Measurements from ENCODE around the gene SH3BGRL2. TPM values are rescaled to one million over a fixed set of nuclear protein-coding genes. Genes with fewer than 3 reads are reported as not detected.
A peak's percentile ranks its signal among the peaks of the same experiment; 100 is the strongest.

SH3BGRL2 gene
- total RNA-seq, 1 experiment from 2014 or later, result 13.8 TPM

DNA sequence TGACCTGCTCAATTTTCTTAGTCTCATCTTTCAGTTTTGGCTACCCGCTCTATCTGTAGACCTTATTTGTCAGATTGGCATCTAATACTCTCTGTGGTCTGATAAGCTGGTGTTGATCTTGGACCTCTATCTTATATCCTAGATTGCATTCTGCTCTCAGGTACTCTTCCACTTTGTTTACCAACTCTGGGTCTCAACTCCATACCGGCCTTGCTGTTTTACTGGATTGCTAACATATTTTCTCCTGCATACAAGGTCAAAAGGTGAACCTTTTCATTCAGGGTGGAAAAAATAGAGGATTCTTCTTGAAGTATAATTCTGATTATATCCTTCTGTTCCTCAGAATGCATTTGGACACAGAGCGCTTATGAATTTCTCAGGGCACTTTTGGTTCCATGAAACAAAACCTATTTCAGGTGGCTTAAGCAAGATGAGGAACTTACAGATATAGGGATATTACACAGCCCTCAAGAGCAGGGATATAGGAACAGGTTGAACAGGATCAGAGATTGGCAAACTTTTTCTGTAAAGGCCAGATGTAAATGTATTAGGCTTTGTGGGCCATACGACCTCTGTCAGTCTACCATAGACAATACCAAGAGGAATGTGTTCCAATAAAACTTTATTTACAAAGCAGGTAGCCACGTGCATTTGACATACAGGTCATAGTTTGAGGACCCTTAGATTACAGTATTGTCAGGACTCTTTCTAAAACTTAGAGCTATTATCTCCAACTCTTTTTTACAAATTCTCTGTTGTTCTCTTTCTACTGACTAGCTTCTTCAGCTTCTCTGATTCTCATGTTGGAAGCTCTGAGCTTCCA lies 2.5 kb upstream of the SH3BGRL2 start:
- no peaks in the 10 kb centered on the region for H3K9me3 Mint-ChIP-seq
- DNase-seq (ENCODE audit: low spot score) (no peak), ATAC-seq (no peak)
- TF ChIP-seq, protein P1, sequence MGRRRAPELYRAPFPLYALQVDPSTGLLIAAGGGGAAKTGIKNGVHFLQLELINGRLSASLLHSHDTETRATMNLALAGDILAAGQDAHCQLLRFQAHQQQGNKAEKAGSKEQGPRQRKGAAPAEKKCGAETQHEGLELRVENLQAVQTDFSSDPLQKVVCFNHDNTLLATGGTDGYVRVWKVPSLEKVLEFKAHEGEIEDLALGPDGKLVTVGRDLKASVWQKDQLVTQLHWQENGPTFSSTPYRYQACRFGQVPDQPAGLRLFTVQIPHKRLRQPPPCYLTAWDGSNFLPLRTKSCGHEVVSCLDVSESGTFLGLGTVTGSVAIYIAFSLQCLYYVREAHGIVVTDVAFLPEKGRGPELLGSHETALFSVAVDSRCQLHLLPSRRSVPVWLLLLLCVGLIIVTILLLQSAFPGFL (CRISPR knock-in tag; IDR thresholded peaks at IDR 0.05; ENCODE audit: borderline replicate concordance), result no peak
- TF ChIP-seq ZNF263 (CRISPR knock-in tag; IDR thresholded peaks at IDR 0.05; ENCODE audit: low read depth), result no peak
- no peak for TF ChIP-seq ZNF232 (CRISPR knock-in tag; IDR thresholded peaks at IDR 0.05)
- no peak for TF ChIP-seq GABPB1 (CRISPR knock-in tag; IDR thresholded peaks at IDR 0.05)
- no peak for TF ChIP-seq E2F5 (CRISPR knock-in tag; IDR thresholded peaks at IDR 0.05)
- TF ChIP-seq, protein P2, sequence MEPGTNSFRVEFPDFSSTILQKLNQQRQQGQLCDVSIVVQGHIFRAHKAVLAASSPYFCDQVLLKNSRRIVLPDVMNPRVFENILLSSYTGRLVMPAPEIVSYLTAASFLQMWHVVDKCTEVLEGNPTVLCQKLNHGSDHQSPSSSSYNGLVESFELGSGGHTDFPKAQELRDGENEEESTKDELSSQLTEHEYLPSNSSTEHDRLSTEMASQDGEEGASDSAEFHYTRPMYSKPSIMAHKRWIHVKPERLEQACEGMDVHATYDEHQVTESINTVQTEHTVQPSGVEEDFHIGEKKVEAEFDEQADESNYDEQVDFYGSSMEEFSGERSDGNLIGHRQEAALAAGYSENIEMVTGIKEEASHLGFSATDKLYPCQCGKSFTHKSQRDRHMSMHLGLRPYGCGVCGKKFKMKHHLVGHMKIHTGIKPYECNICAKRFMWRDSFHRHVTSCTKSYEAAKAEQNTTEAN (CRISPR knock-in tag; IDR thresholded peaks at IDR 0.05), result no peak
- TF ChIP-seq SP1 (CRISPR knock-in tag; conservative IDR thresholded peaks at IDR 0.05), result no peak
- TF ChIP-seq RORB (CRISPR knock-in tag; IDR thresholded peaks at IDR 0.05), result no peak
- no peak for TF ChIP-seq IRF2 (CRISPR knock-in tag; IDR thresholded peaks at IDR 0.05; ENCODE audit: borderline replicate concordance, low read depth)
- no peak for TF ChIP-seq GRHL2 (CRISPR knock-in tag; IDR thresholded peaks at IDR 0.05; ENCODE audit: insufficient replicate concordance, severe bottlenecking)
- POLR2A ChIA-PET, result no interaction called here
- no peak overlapping the region for H3K27ac Mint-ChIP-seq
- no peak overlapping the region for H3K4me3 Mint-ChIP-seq
- CTCF ChIA-PET, result no interaction called here
- H3K36me3 Mint-ChIP-seq, result no peaks in the 10 kb centered on the region
- peaks cover 9% of the 10 kb centered on the region; the same call in 1 of the 2 replicates for H3K4me1 Mint-ChIP-seq
- peaks cover 22% of the 10 kb centered on the region for H3K27me3 Mint-ChIP-seq (ENCODE audit: low read depth)

DNA sequence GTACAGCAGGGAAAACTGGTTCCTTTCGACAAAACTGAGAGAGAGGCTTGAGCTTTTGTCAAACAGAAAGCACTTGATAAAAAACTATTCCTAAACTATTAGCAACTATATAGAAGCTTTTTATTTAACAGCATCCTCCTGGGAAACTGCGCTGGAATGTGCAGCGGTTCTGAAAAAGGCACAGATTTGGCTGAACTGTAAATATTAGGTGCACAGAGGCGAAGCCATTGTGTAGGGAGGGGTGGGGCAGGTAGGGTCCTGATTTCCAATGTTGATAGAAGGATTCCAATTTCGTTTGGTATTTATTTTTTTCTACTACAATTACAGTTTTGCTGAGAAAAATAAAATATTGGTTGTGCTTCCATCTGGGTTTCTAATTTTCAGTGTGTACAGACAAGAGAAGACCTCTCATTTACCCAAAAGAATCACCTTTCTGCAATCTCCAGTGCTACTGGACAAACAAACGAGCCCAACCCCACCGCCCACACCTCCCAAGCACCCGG lies 698 bp upstream of the SH3BGRL2 start:
- no peak for DNase-seq (ENCODE audit: low spot score)
- peaks cover 22% of the 10 kb centered on the region for H3K27me3 Mint-ChIP-seq (ENCODE audit: low read depth)
- TF ChIP-seq, protein P3, sequence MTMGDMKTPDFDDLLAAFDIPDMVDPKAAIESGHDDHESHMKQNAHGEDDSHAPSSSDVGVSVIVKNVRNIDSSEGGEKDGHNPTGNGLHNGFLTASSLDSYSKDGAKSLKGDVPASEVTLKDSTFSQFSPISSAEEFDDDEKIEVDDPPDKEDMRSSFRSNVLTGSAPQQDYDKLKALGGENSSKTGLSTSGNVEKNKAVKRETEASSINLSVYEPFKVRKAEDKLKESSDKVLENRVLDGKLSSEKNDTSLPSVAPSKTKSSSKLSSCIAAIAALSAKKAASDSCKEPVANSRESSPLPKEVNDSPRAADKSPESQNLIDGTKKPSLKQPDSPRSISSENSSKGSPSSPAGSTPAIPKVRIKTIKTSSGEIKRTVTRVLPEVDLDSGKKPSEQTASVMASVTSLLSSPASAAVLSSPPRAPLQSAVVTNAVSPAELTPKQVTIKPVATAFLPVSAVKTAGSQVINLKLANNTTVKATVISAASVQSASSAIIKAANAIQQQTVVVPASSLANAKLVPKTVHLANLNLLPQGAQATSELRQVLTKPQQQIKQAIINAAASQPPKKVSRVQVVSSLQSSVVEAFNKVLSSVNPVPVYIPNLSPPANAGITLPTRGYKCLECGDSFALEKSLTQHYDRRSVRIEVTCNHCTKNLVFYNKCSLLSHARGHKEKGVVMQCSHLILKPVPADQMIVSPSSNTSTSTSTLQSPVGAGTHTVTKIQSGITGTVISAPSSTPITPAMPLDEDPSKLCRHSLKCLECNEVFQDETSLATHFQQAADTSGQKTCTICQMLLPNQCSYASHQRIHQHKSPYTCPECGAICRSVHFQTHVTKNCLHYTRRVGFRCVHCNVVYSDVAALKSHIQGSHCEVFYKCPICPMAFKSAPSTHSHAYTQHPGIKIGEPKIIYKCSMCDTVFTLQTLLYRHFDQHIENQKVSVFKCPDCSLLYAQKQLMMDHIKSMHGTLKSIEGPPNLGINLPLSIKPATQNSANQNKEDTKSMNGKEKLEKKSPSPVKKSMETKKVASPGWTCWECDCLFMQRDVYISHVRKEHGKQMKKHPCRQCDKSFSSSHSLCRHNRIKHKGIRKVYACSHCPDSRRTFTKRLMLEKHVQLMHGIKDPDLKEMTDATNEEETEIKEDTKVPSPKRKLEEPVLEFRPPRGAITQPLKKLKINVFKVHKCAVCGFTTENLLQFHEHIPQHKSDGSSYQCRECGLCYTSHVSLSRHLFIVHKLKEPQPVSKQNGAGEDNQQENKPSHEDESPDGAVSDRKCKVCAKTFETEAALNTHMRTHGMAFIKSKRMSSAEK (CRISPR knock-in tag; IDR thresholded peaks at IDR 0.05; ENCODE audit: borderline replicate concordance), result no peak
- TF ChIP-seq, protein P4, sequence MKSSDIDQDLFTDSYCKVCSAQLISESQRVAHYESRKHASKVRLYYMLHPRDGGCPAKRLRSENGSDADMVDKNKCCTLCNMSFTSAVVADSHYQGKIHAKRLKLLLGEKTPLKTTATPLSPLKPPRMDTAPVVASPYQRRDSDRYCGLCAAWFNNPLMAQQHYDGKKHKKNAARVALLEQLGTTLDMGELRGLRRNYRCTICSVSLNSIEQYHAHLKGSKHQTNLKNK (CRISPR knock-in tag; IDR thresholded peaks at IDR 0.05), result no peak
- TF ChIP-seq ZNF425 (CRISPR knock-in tag; conservative IDR thresholded peaks at IDR 0.05), result no peak
- TF ChIP-seq ZNF396 (CRISPR knock-in tag; IDR thresholded peaks at IDR 0.05; ENCODE audit: borderline replicate concordance), result no peak
- no peak for TF ChIP-seq E2F5 (CRISPR knock-in tag; IDR thresholded peaks at IDR 0.05)
- TF ChIP-seq, protein P5, sequence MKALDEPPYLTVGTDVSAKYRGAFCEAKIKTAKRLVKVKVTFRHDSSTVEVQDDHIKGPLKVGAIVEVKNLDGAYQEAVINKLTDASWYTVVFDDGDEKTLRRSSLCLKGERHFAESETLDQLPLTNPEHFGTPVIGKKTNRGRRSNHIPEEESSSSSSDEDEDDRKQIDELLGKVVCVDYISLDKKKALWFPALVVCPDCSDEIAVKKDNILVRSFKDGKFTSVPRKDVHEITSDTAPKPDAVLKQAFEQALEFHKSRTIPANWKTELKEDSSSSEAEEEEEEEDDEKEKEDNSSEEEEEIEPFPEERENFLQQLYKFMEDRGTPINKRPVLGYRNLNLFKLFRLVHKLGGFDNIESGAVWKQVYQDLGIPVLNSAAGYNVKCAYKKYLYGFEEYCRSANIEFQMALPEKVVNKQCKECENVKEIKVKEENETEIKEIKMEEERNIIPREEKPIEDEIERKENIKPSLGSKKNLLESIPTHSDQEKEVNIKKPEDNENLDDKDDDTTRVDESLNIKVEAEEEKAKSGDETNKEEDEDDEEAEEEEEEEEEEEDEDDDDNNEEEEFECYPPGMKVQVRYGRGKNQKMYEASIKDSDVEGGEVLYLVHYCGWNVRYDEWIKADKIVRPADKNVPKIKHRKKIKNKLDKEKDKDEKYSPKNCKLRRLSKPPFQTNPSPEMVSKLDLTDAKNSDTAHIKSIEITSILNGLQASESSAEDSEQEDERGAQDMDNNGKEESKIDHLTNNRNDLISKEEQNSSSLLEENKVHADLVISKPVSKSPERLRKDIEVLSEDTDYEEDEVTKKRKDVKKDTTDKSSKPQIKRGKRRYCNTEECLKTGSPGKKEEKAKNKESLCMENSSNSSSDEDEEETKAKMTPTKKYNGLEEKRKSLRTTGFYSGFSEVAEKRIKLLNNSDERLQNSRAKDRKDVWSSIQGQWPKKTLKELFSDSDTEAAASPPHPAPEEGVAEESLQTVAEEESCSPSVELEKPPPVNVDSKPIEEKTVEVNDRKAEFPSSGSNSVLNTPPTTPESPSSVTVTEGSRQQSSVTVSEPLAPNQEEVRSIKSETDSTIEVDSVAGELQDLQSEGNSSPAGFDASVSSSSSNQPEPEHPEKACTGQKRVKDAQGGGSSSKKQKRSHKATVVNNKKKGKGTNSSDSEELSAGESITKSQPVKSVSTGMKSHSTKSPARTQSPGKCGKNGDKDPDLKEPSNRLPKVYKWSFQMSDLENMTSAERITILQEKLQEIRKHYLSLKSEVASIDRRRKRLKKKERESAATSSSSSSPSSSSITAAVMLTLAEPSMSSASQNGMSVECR (CRISPR knock-in tag; IDR thresholded peaks at IDR 0.05; ENCODE audit: borderline replicate concordance), result no peak
- TF ChIP-seq CBFB (CRISPR knock-in tag; IDR thresholded peaks at IDR 0.05; ENCODE audit: low read depth), result no peak

More for the DNA sequence above, 698 bp upstream of the SH3BGRL2 start:
- Mint-ChIP-seq H3K4me3 (peak overlapping the region; percentile 96), H3K27ac (no peak overlapping the region), H3K36me3 (no peaks in the 10 kb centered on the region), H3K4me1 (peaks cover 18% of the 10 kb centered on the region), H3K9me3 (no peaks in the 10 kb centered on the region)
- ChIA-PET POLR2A (interaction anchor here (1.0 to 1.9 kb wide), 3 partner anchors 8 to 94 kb away, joined by 4 to 7 read pairs (median 4); partner anchors contain the start of gene LCA5), CTCF (interaction anchor here (1.0 to 2.3 kb wide), 8 partner anchors 9 to 239 kb away, joined by 3 to 6 read pairs (median 4); no protein-coding TSS in a partner anchor)
- no peak for ATAC-seq
